C4-2B (cell line): ENCODE results near the gene ICA1L.

Experiments
- CTCF ChIP-seq: fragments of 450-650 bp; conservative IDR thresholded peaks from 2 replicates; pipeline ENCODE4 v1.5.1; 2017; ENCODE audit warnings: mild to moderate bottlenecking
- ZFX ChIP-seq: fragments of 450-650 bp; IDR thresholded peaks from 2 replicates; pipeline ENCODE4 v1.6.1; 2017

- TF ChIP-seq CTCF (no peak), ZFX (no peak)
Observed at GRCh38 chr2:202743613-202744012, 128.0 kb downstream of the ICA1L start.
